Suprapubic skin (tissue), 4 donors: ENCODE measurements around the gene ADAMTS2. TPM values are rescaled to one million over a fixed set of nuclear protein-coding genes. Genes with fewer than 3 reads are reported as not detected.

Source experiments
- DNase-seq, 2 donors: peaks; one replicate each; pipeline ENCODE4 v3.0.0-alpha.2; 2019; ENCODE audit warnings: low spot score in 2 of 2
- H3K27ac ChIP-seq: fragments of 200-600 bp; sonication (generic); one replicate; pipeline ENCODE4 v1.5.1; 2019
- H3K27me3 ChIP-seq: fragments of 200-600 bp; sonication (generic); one replicate; pipeline ENCODE4 v1.5.1; 2019
- H3K36me3 ChIP-seq: fragments of 200-600 bp; sonication (generic); one replicate; pipeline ENCODE4 v1.5.1; 2019
- H3K4me1 ChIP-seq: fragments of 200-600 bp; sonication (generic); one replicate; pipeline ENCODE4 v1.5.1; 2019
- H3K4me3 ChIP-seq: fragments of 200-600 bp; sonication (generic); one replicate; pipeline ENCODE4 v1.5.1; 2019; ENCODE audit warnings: mild to moderate bottlenecking
- H3K9me3 ChIP-seq: fragments of 200-600 bp; sonication (generic); one replicate; pipeline ENCODE4 v1.5.1; 2019
- CTCF ChIP-seq, 2 donors: fragments of 200-600 bp in 1 of 2; fragments of 450-650 bp in 1 of 2; sonication (generic) in 1 of 2; IDR thresholded peaks; one replicate each; pipeline ENCODE4 v1.5.1; 2016 to 2019; ENCODE audit warnings: antibody characterized with exemption in 2 of 2, mild to moderate bottlenecking in 1 of 2, moderate library complexity in 1 of 2
- EP300 ChIP-seq: sonication (generic); formaldehyde crosslinking; IDR thresholded peaks from one replicate; pipeline ENCODE4 v1.6.1; 2017; ENCODE audit warnings: antibody characterized with exemption
- POLR2A ChIP-seq, 2 donors: fragments of 450-650 bp; IDR thresholded peaks; one replicate each; pipeline ENCODE4 v1.6.1; 2017; ENCODE audit warnings: antibody characterized with exemption in 2 of 2, mild to moderate bottlenecking in 2 of 2, moderate library complexity in 2 of 2
- POLR2AphosphoS5 ChIP-seq, 3 donors: sonication (generic); formaldehyde crosslinking; IDR thresholded peaks; one replicate each; pipeline ENCODE4 v1.6.1; 2017; ENCODE audit warnings: antibody characterized with exemption in 3 of 3
- WGBS: methylation state at CpG from one replicate; pipeline ENCODE4 v1.1.5; 2018; 5-methylcytosine and 5-hydroxymethylcytosine counted together
- total RNA-seq, 4 donors: library from RNA; depleted of rRNA; stranded (reverse); fragments of >200 nt; gene quantifications; one replicate each; pipeline ENCODE4 v1.1.0, GENCODE V29; 2016

The ADAMTS2 gene
- total RNA-seq, 4 donors from 2014 or later: 3.1 to 5.5 (median 4.3) TPM

GRCh38 chr5:179125789-179126505, 219.3 kb downstream of the ADAMTS2 start:
- DNase-seq: peak; percentile 47 to 78
- no peak overlapping the region for H3K27ac ChIP-seq
- no peaks in the 10 kb centered on the region for H3K27me3 ChIP-seq
- no peak overlapping the region for H3K4me3 ChIP-seq
- no peaks in the 10 kb centered on the region for H3K4me1 ChIP-seq
- peaks cover 28% of the 10 kb centered on the region for H3K36me3 ChIP-seq
- TF ChIP-seq CTCF (IDR thresholded peaks at IDR 0.05) (no peak), POLR2AphosphoS5 (IDR thresholded peaks at IDR 0.05) (no peak), POLR2A (IDR thresholded peaks at IDR 0.05) (no peak), EP300 (no peak)
- WGBS: 89% methylated on average over 19 of the region's 25 CpGs
- no peaks in the 10 kb centered on the region for H3K9me3 ChIP-seq

- no peak overlapping the region for H3K4me3 ChIP-seq
- WGBS: 92% methylated on average over 17 of the region's 43 CpGs
- no peaks in the 10 kb centered on the region for H3K9me3 ChIP-seq
- H3K27ac ChIP-seq: no peak overlapping the region
- no peak for TF ChIP-seq POLR2AphosphoS5 (IDR thresholded peaks at IDR 0.05)
- H3K36me3 ChIP-seq: peaks cover 26% of the 10 kb centered on the region
- H3K27me3 ChIP-seq: no peaks in the 10 kb centered on the region
- no peaks in the 10 kb centered on the region for H3K4me1 ChIP-seq
- DNase-seq: peak; percentile 48 to 68
Observed at GRCh38 chr5:179124853-179125788, 220.1 kb downstream of the ADAMTS2 start.

GRCh38 chr5:179124273-179124852, 220.9 kb downstream of the ADAMTS2 start:
- Histone ChIP-seq H3K27me3 (no peaks in the 10 kb centered on the region), H3K27ac (no peak overlapping the region), H3K9me3 (no peaks in the 10 kb centered on the region), H3K4me3 (no peak overlapping the region), H3K36me3 (peaks cover 26% of the 10 kb centered on the region), H3K4me1 (no peaks in the 10 kb centered on the region)
- 93% methylated on average over 16 of the region's 21 CpGs for WGBS
- TF ChIP-seq CTCF (IDR thresholded peaks at IDR 0.05): no peak
- DNase-seq: peak in 1 of 2 donors; percentile 32

- WGBS: 92% methylated on average over 19 of the region's 19 CpGs
Observed at GRCh38 chr5:179123491-179124272, 221.6 kb downstream of the ADAMTS2 start.

More at GRCh38 chr5:179123491-179124272, 221.6 kb downstream of the ADAMTS2 start:
- peak; percentile 24 to 47 for DNase-seq
- Histone ChIP-seq H3K36me3 (peaks cover 20% of the 10 kb centered on the region), H3K4me1 (no peaks in the 10 kb centered on the region), H3K4me3 (no peak overlapping the region), H3K27ac (no peak overlapping the region), H3K9me3 (no peaks in the 10 kb centered on the region), H3K27me3 (no peaks in the 10 kb centered on the region)
- TF ChIP-seq POLR2AphosphoS5 (IDR thresholded peaks at IDR 0.05) (no peak), POLR2A (IDR thresholded peaks at IDR 0.05) (no peak), CTCF (IDR thresholded peaks at IDR 0.05) (no peak), EP300 (no peak)
